SK-N-SH (cell line): ENCODE results near the gene SMG1. TPM values are rescaled to one million over a fixed set of nuclear protein-coding genes. Genes with fewer than 3 reads are reported as not detected.
"Not testable (repeated sequence)": the region's sequence is repeated elsewhere in the genome, so short reads cannot be mapped to it uniquely, and the experiment has no call there.

ENCODE experiments used
- CTCF ChIA-PET: fragments of 300-600, 350-600 bp; formaldehyde crosslinking; extraction: SDS; loops from one replicate; lab custom pipeline; 2021; lab: Yijun Ruan, JAX
- POLR2A ChIA-PET: fragments of 350-600 bp; sonication (Branson Sonifier 250); formaldehyde crosslinking; extraction: SDS; loops from one replicate; lab custom pipeline; 2020; ENCODE audit warnings: antibody characterized with exemption, inconsistent platforms; lab: Yijun Ruan, JAX
- DNase-seq: peaks from one replicate; pipeline ENCODE4 v3.0.0; 2012
- H2AFZ ChIP-seq: fragments of 200-600 bp; sonication (generic); 2 replicates; pipeline ENCODE4 v1.8.1; 2016; ENCODE audit warnings: antibody characterized with exemption, mild to moderate bottlenecking, low read depth
- H3F3A ChIP-seq: fragments of 200-600 bp; sonication (generic); replicated peaks from 2 replicates; pipeline ENCODE3; 2016; ENCODE audit warnings: antibody characterized with exemption, mild to moderate bottlenecking; ENCODE audit not compliant: insufficient read depth
- H3K27ac ChIP-seq, 2 experiments: fragments of 200-500 bp in 1 of 2; fragments of 200-600 bp in 1 of 2; sonication (Bioruptor generic) in 1 of 2; sonication (generic), shearing (Covaris generic) in 1 of 2; 2 replicates each; pipeline versions ENCODE4 v1.5.1 to v1.6.1; 2014 to 2016; ENCODE audit warnings: low read depth in 2 of 2, inconsistent platforms in 1 of 2, low read length in 1 of 2, mild to moderate bottlenecking in 1 of 2, mixed read lengths in 1 of 2
- H3K27me3 ChIP-seq: fragments of 200-600 bp; sonication (generic), shearing (Covaris generic); 2 replicates; pipeline ENCODE4 v1.6.1; 2016; ENCODE audit warnings: mixed run types; ENCODE audit not compliant: insufficient read depth
- H3K36me3 ChIP-seq, 2 experiments: fragments of 200-500 bp in 1 of 2; fragments of 200-600 bp in 1 of 2; sonication (Bioruptor generic) in 1 of 2; sonication (generic) in 1 of 2; replicated peaks in 1 of 2; 2 replicates each; pipeline versions ENCODE3 to v1.5.1; 2014 to 2016; ENCODE audit warnings: low read length in 1 of 2, mild to moderate bottlenecking in 1 of 2; ENCODE audit not compliant: insufficient read depth in 2 of 2, control insufficient read depth in 1 of 2
- H3K4me1 ChIP-seq, 2 experiments: fragments of 200-500 bp in 1 of 2; fragments of 200-600 bp in 1 of 2; sonication (Bioruptor generic) in 1 of 2; sonication (generic), shearing (Covaris generic) in 1 of 2; 2 replicates each; pipeline versions ENCODE4 v1.5.1 to v1.6.1; 2014 to 2016; ENCODE audit warnings: low read depth in 1 of 2, low read length in 1 of 2, mixed run types in 1 of 2; ENCODE audit not compliant: insufficient read depth in 2 of 2, control insufficient read depth in 1 of 2
- H3K4me2 ChIP-seq: fragments of 200-600 bp; sonication (generic), shearing (Covaris generic); 2 replicates; pipeline ENCODE4 v1.6.1; 2017; ENCODE audit warnings: mixed run types
- H3K4me3 ChIP-seq, 2 experiments: fragments of 200-500 bp in 1 of 2; fragments of 200-600 bp in 1 of 2; sonication (Bioruptor generic) in 1 of 2; sonication (generic), shearing (Covaris generic) in 1 of 2; 2 replicates each; pipeline versions ENCODE4 v1.5.1 to v1.8.1; 2014 to 2016; ENCODE audit warnings: low read depth in 2 of 2, inconsistent platforms in 1 of 2, low read length in 1 of 2, mild to moderate bottlenecking in 1 of 2, mixed read lengths in 1 of 2, moderate library complexity in 1 of 2
- H3K79me2 ChIP-seq: fragments of 200-600 bp; sonication (generic); 2 replicates; pipeline ENCODE4 v1.8.1; 2017; ENCODE audit warnings: mild to moderate bottlenecking; ENCODE audit not compliant: insufficient read depth
- H3K9ac ChIP-seq: fragments of 200-600 bp; sonication (generic); 2 replicates; pipeline ENCODE4 v1.6.1; 2017; ENCODE audit warnings: mixed run types
- H3K9me2 ChIP-seq: fragments of 200-600 bp; sonication (generic); 2 replicates; pipeline ENCODE4 v1.6.1; 2017; ENCODE audit warnings: mixed run types
- H3K9me3 ChIP-seq: fragments of 200-600 bp; sonication (generic); 2 replicates; pipeline ENCODE4 v1.6.1; 2017; ENCODE audit warnings: mixed run types, mild to moderate bottlenecking, moderate library complexity
- H4K20me1 ChIP-seq: fragments of 200-600 bp; sonication (generic); 2 replicates; pipeline ENCODE4 v1.6.1; 2017; ENCODE audit warnings: mild to moderate bottlenecking, mixed run types; ENCODE audit not compliant: insufficient read depth
- RAD21 ChIP-seq: IDR thresholded peaks from 2 replicates; pipeline ENCODE4 v1.6.1; 2012; ENCODE audit warnings: mild to moderate bottlenecking, low read length
- SMC3 ChIP-seq: IDR thresholded peaks from 2 replicates; pipeline ENCODE4 v1.6.1; 2012; ENCODE audit warnings: low read depth, low read length, improper control_type of control experiment
- WGBS: methylation state at CpG from one replicate; pipeline ENCODE4 v1.1.6; 2017; ENCODE audit warnings: low lambda C conversion rate; 5-methylcytosine and 5-hydroxymethylcytosine counted together
- polyA plus RNA-seq, 3 experiments: library from polyadenylated mRNA; depleted of rRNA; stranded (reverse); fragments of >200 nt; gene quantifications; 2 replicates each; pipeline ENCODE4 v1.2.3, GENCODE V29; 2012
- TF ChIP-seq, protein P1 (sequence below): fragments of 200-600 bp; sonication (generic); IDR thresholded peaks from 2 replicates; pipeline ENCODE4 v1.6.1; 2017; ENCODE audit warnings: antibody characterized with exemption, mild to moderate bottlenecking, moderate library complexity

The SMG1 gene
- polyA plus RNA-seq, 1 of the 3 experiments (the other 2 are of a cell fraction) = 11.2 TPM

DNA sequence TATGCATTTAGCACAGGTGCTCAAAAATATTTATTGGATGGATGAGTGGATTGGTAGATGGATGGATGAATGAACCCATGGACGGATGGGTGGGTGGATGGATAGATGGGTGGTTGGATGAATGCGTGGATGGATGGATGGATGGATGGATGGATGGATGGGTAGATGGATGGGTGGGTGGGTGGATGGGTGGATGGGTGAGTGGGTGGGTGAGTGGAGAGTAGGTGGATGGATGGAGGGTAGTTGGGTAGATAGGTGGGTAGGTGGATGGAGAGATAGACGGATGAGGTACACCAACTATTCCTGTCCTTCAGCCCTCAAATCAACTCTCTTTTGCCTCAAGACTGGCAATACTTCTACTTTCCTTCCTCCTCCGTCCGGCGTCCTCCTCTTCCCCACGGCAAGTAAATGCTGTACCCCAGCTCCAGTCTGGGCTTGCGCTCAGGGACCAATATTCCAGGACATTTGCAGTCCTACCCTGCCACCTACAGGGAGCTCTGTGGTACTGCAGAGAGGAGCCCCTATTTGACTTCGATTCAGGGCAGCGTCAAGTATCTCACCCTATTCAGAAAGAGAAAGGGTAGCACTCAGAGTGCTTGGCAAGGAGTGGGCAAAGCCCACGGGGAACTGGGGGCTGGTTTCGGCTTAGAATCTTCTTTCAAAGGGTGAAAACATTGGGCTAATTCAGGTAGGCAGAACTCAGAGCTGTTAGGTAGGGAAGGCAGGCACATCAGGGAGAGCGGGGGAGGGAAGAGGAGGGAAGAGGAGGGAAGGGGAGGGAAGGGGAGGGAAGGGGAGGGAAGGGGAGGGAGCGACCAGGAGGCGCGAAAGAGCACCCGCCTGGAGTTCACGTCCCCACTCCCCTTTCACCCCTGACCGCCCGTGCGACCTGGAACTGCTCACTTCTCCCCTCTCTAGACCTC, 166.3 kb downstream of the SMG1 start:
- H3K4me1 ChIP-seq, H3K4me3 ChIP-seq, H3F3A ChIP-seq, H3K9me2 ChIP-seq, H3K4me2 ChIP-seq, H3K36me3 ChIP-seq, H2AFZ ChIP-seq, H4K20me1 ChIP-seq, H3K9ac ChIP-seq, CTCF ChIA-PET, POLR2A ChIA-PET, H3K79me2 ChIP-seq, H3K9me3 ChIP-seq, H3K27me3 ChIP-seq, H3K27ac ChIP-seq: not testable (repeated sequence)
- TF ChIP-seq, protein P1, sequence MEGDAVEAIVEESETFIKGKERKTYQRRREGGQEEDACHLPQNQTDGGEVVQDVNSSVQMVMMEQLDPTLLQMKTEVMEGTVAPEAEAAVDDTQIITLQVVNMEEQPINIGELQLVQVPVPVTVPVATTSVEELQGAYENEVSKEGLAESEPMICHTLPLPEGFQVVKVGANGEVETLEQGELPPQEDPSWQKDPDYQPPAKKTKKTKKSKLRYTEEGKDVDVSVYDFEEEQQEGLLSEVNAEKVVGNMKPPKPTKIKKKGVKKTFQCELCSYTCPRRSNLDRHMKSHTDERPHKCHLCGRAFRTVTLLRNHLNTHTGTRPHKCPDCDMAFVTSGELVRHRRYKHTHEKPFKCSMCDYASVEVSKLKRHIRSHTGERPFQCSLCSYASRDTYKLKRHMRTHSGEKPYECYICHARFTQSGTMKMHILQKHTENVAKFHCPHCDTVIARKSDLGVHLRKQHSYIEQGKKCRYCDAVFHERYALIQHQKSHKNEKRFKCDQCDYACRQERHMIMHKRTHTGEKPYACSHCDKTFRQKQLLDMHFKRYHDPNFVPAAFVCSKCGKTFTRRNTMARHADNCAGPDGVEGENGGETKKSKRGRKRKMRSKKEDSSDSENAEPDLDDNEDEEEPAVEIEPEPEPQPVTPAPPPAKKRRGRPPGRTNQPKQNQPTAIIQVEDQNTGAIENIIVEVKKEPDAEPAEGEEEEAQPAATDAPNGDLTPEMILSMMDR = peak; percentile 71
- TF ChIP-seq RAD21 = peak; percentile 61
- peak; percentile 18; the same call in 1 of the 2 replicates for TF ChIP-seq SMC3
- 42% methylated on average over 20 of the region's 21 CpGs for WGBS
- DNase-seq = peak; percentile 9

DNA sequence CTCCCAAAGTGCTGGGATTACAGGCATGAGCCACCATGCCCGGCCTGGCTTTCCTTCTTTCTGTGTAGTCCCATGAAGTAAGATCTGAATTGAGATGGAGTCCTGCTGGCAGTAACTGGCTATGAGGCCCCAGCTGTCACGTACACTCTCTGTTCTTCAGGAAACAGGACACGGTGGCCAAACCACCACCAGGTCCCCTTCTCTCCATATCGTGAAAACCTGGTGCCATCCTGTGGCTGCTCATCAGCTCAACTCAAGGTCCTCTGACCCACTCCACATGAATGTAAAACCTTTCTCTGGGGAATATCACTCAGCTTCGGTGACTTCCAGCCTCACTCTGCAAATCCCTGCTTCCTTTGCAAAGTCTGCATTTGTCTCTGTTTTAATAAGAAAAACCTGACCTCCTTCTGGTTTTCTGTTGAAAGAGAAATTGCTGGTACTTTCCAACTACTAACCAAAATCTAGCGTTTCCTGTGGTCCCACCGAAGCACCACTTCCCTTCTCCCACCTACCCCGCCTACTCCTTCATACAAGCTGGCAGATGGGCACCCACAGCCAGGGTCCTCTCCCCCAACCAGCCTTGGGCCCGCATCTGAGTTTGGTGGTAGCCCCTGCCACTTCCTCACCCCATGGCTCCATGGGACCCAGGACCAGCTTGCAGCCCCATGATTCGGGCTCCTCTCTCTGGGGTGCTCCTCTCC, 168.1 kb downstream of the SMG1 start:
- CTCF ChIA-PET = not testable (repeated sequence)

DNA sequence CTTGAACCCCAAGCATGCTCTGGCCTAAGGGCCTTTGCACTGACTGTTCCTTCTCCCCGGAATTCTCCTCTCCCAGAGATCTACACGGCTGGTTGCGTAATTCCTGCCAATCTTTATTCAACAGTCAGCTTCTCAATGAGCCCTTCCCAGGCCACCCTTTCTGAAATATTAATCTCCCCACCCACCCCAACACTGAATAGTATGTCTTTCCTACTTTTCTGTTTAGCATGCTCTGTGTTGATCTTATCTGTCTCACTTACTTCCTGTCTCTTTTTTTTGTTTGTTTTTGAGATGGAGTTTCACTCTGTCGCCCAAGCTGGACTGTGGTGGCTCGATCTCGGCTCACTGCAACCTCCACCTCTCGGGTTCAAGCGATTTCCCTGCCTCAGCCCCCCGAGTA, 169.6 kb downstream of the SMG1 start:
- H3K27me3 ChIP-seq, H3K4me3 ChIP-seq, H3K9me2 ChIP-seq, H3F3A ChIP-seq, H3K9ac ChIP-seq, H3K4me1 ChIP-seq, DNase-seq, H3K79me2 ChIP-seq, H3K9me3 ChIP-seq, POLR2A ChIA-PET, H4K20me1 ChIP-seq, H3K27ac ChIP-seq, H2AFZ ChIP-seq, H3K36me3 ChIP-seq, H3K4me2 ChIP-seq, CTCF ChIA-PET: not testable (repeated sequence)
- WGBS = 77% methylated on average over 9 of the region's 9 CpGs

More for the DNA sequence above, 168.1 kb downstream of the SMG1 start:
- H3K27me3 ChIP-seq, H3K4me1 ChIP-seq, DNase-seq, H3F3A ChIP-seq, H3K9me3 ChIP-seq, H4K20me1 ChIP-seq, H2AFZ ChIP-seq, POLR2A ChIA-PET, H3K4me3 ChIP-seq, H3K27ac ChIP-seq, H3K36me3 ChIP-seq, H3K9ac ChIP-seq, H3K9me2 ChIP-seq, H3K4me2 ChIP-seq, H3K79me2 ChIP-seq: not testable (repeated sequence)
- WGBS = no CpG with 5 or more reads among the region's 10 CpGs

Other genes with a start within 250 kb of the SMG1 start
- gene RPS15A, start 136.1 kb downstream of the SMG1 start, polyA plus RNA-seq (2012; rRNA removed) = 6,745 and 7,967 TPM in 2 replicates
- gene ARL6IP1, start 124.9 kb downstream of the SMG1 start, polyA plus RNA-seq (2012; rRNA removed) = 95.8 and 104 TPM in 2 replicates
- gene TMC7, start 57.5 kb upstream of the SMG1 start, polyA plus RNA-seq (2012; rRNA removed) = 0.66 and 0.93 TPM in 2 replicates
- gene COQ7, start 141.2 kb upstream of the SMG1 start, polyA plus RNA-seq (2012; rRNA removed) = 17.9 and 24.0 TPM in 2 replicates
- gene ITPRIPL2, start 187.6 kb upstream of the SMG1 start, polyA plus RNA-seq (2012; rRNA removed) = 4.3 and 4.7 TPM in 2 replicates
- 0.21 and 0.39 TPM in 2 replicates for gene SYT17, start 241.8 kb upstream of the SMG1 start, polyA plus RNA-seq (2012; rRNA removed)